HCT116 (cell line): ENCODE measurements around the gene OR4C3. TPM values are rescaled to one million over a fixed set of nuclear protein-coding genes. Genes with fewer than 3 reads are reported as not detected.
"Not testable (repeated sequence)": the region's sequence is repeated elsewhere in the genome, so short reads cannot be mapped to it uniquely, and the experiment has no call there.

Source experiments
- ATAC-seq: fragments of 200-7000 bp; cut with Tn5 transposase; 2 replicates; pipeline ENCODE4 v1.9.1; 2020; ENCODE audit warnings: mild to moderate bottlenecking, moderate library complexity
- BruUV-seq: library from RNA; stranded (reverse); fragments of 400-500 nt; replicated peaks from 2 replicates; lab custom pipeline; 2021; lab: Mats Ljungman, UMichigan
- CTCF ChIA-PET: fragments of 300-600 bp; sonication (Branson Sonifier 250); formaldehyde crosslinking; loops from one replicate; lab custom pipeline; 2021; ENCODE audit warnings: antibody characterized with exemption; lab: Charles Lee
- POLR2A ChIA-PET: fragments of 300-600, 350-600 bp; sonication (Branson Sonifier 250); formaldehyde crosslinking; loops from one replicate; lab custom pipeline; 2021; ENCODE audit warnings: antibody characterized with exemption; lab: Charles Lee
- RAD21 ChIA-PET, 2 experiments: fragments of 300-600 bp; sonication (Branson Sonifier 250); formaldehyde crosslinking; loops; one replicate each; lab custom pipeline; 2023; ENCODE audit warnings: low total read pairs in 2 of 2; ENCODE audit not compliant: uncharacterized antibody in 2 of 2, unreplicated experiment in 2 of 2, low non-redundant PET in 1 of 2; lab: Charles Lee
- DNase-seq: peaks from one replicate; pipeline ENCODE4 v3.0.0-alpha.2; 2010; ENCODE audit warnings: low read depth, low spot score
- H2AFZ ChIP-seq: fragments of 200-600 bp; shearing (Covaris generic), sonication (generic); 2 replicates; pipeline ENCODE4 v1.6.1; 2017; ENCODE audit warnings: low read depth, mixed run types, mixed read lengths, antibody characterized with exemption, low read length; ENCODE audit not compliant: poor library complexity, severe bottlenecking
- H3K27ac ChIP-seq: 2 replicates; pipeline ENCODE4 v1.5.1; 2012; ENCODE audit warnings: low read depth, low read length
- H3K27me3 ChIP-seq: fragments of 200-600 bp; sonication (generic); 2 replicates; pipeline ENCODE4 v1.6.1; 2016; ENCODE audit warnings: mixed run types, low read length, mixed read lengths; ENCODE audit not compliant: insufficient read depth
- H3K36me3 ChIP-seq, 2 experiments: fragments of 200-500 bp in 1 of 2; fragments of 200-600 bp in 1 of 2; sonication (Bioruptor generic) in 1 of 2; sonication (generic) in 1 of 2; 2 replicates each; pipeline versions ENCODE4 v1.5.1 to v1.6.1; 2014 to 2016; ENCODE audit warnings: low read length in 2 of 2, inconsistent platforms in 1 of 2, mixed read lengths in 1 of 2, mixed run types in 1 of 2; ENCODE audit not compliant: insufficient read depth in 2 of 2, control insufficient read depth in 1 of 2
- H3K4me1 ChIP-seq, 2 experiments: fragments of 200-600 bp in 1 of 2; sonication (generic) in 1 of 2; 2 replicates each; pipeline versions ENCODE4 v1.5.1 to v1.6.1; 2012 to 2017; ENCODE audit warnings: low read length in 2 of 2, inconsistent platforms in 1 of 2, mild to moderate bottlenecking in 1 of 2, mixed read lengths in 1 of 2, mixed run types in 1 of 2, moderate library complexity in 1 of 2; ENCODE audit not compliant: insufficient read depth in 2 of 2, control insufficient read depth in 1 of 2
- H3K4me2 ChIP-seq: fragments of 200-600 bp; sonication (generic); 2 replicates; pipeline ENCODE4 v1.6.1; 2017; ENCODE audit warnings: mixed run types, low read length, mixed read lengths
- H3K4me3 ChIP-seq, 2 experiments: fragments of 200-600 bp in 1 of 2; sonication (generic) in 1 of 2; replicated peaks in 1 of 2; 2 replicates each; pipeline ENCODE4 v1.5.1; 2011 to 2016; ENCODE audit warnings: low read length in 2 of 2, control low read depth in 1 of 2, low read depth in 1 of 2, mild to moderate bottlenecking in 1 of 2, mixed read lengths in 1 of 2, mixed run types in 1 of 2
- H3K79me2 ChIP-seq: fragments of 200-600 bp; sonication (generic); 2 replicates; pipeline ENCODE4 v1.6.1; 2017; ENCODE audit warnings: mild to moderate bottlenecking, mixed run types, low read length, moderate library complexity, mixed read lengths; ENCODE audit not compliant: insufficient read depth
- H3K9ac ChIP-seq: fragments of 200-600 bp; sonication (generic); 2 replicates; pipeline ENCODE4 v1.6.1; 2016; ENCODE audit warnings: low read length, mixed read lengths
- H3K9me2 ChIP-seq: fragments of 200-600 bp; sonication (generic), shearing (Covaris generic); 2 replicates; pipeline ENCODE4 v1.6.1; 2017; ENCODE audit warnings: mixed run types, mild to moderate bottlenecking, moderate library complexity; ENCODE audit not compliant: insufficient read depth
- H3K9me3 ChIP-seq, 2 experiments: fragments of 200-500 bp in 1 of 2; fragments of 200-600 bp in 1 of 2; sonication (Bioruptor generic) in 1 of 2; sonication (generic) in 1 of 2; 2 replicates each; pipeline ENCODE4 v1.6.1; 2014 to 2017; ENCODE audit warnings: low read length in 2 of 2, mixed read lengths in 2 of 2, inconsistent platforms in 1 of 2, low read depth in 1 of 2, mild to moderate bottlenecking in 1 of 2, mixed run types in 1 of 2, moderate library complexity in 1 of 2; ENCODE audit not compliant: control insufficient read depth in 1 of 2, insufficient read depth in 1 of 2
- H4K20me1 ChIP-seq: fragments of 200-600 bp; sonication (generic), shearing (Covaris generic); 2 replicates; pipeline ENCODE4 v1.6.1; 2017; ENCODE audit warnings: mixed run types, mild to moderate bottlenecking, moderate library complexity; ENCODE audit not compliant: insufficient read depth
- ATF3 ChIP-seq: IDR thresholded peaks from 2 replicates; pipeline ENCODE4 v1.6.1; 2012
- CTCF ChIP-seq, 3 experiments: fragments of 200-600 bp in 1 of 3; sonication (generic) in 1 of 3; IDR thresholded peaks in 2 of 3; conservative IDR thresholded peaks in 1 of 3; 2 replicates each; pipeline ENCODE4 v1.5.1; 2012 to 2017; ENCODE audit warnings: low read depth in 2 of 3, low read length in 2 of 3, antibody characterized with exemption in 1 of 3, borderline replicate concordance in 1 of 3, control low read depth in 1 of 3, mild to moderate bottlenecking in 1 of 3, mixed read lengths in 1 of 3, mixed run types in 1 of 3, moderate library complexity in 1 of 3; ENCODE audit not compliant: insufficient read depth in 1 of 3
- EGR1 ChIP-seq: IDR thresholded peaks from 2 replicates; pipeline ENCODE4 v1.6.1; 2012; ENCODE audit warnings: low read depth
- ELF1 ChIP-seq: IDR thresholded peaks from 2 replicates; pipeline ENCODE4 v1.6.1; 2012; ENCODE audit warnings: low read depth, borderline replicate concordance
- EZH2 ChIP-seq: fragments of 200-600 bp; sonication (generic); IDR thresholded peaks from 2 replicates; pipeline ENCODE4 v1.6.1; 2017; ENCODE audit warnings: antibody characterized with exemption, mixed run types
- EZH2phosphoT487 ChIP-seq: fragments of 200-600 bp; IDR thresholded peaks from 2 replicates; pipeline ENCODE4 v1.6.1; 2018; ENCODE audit warnings: antibody characterized with exemption, borderline replicate concordance
- FOSL1 ChIP-seq: IDR thresholded peaks from 2 replicates; pipeline ENCODE4 v1.6.1; 2012; ENCODE audit warnings: low read depth
- JUND ChIP-seq: IDR thresholded peaks from 2 replicates; pipeline ENCODE4 v1.6.1; 2012
- MAX ChIP-seq: IDR thresholded peaks from 2 replicates; pipeline ENCODE4 v1.6.1; 2012
- POLR2A ChIP-seq: IDR thresholded peaks from 2 replicates; pipeline ENCODE4 v1.7.0; 2011; ENCODE audit warnings: borderline replicate concordance; ENCODE audit not compliant: insufficient read depth, insufficient read length; ENCODE audit errors: extremely low read depth
- POLR2AphosphoS5 ChIP-seq: IDR thresholded peaks from 2 replicates; pipeline ENCODE4 v1.6.1; 2011; ENCODE audit warnings: mild to moderate bottlenecking, low read depth, low read length, moderate library complexity
- RAD21 ChIP-seq: IDR thresholded peaks from 2 replicates; pipeline ENCODE4 v1.6.1; 2012; ENCODE audit warnings: low read depth, mild to moderate bottlenecking
- SIN3A ChIP-seq: IDR thresholded peaks from 2 replicates; pipeline ENCODE4 v1.6.1; 2012; ENCODE audit warnings: low read depth
- TCF7L2 ChIP-seq: IDR thresholded peaks from 2 replicates; pipeline ENCODE4 v1.7.0; 2011; ENCODE audit warnings: borderline replicate concordance, inconsistent platforms; ENCODE audit not compliant: insufficient read depth, insufficient read length; ENCODE audit errors: extremely low read depth
- YY1 ChIP-seq: IDR thresholded peaks from 2 replicates; pipeline ENCODE4 v1.6.1; 2011; ENCODE audit warnings: low read length, low read depth, moderate library complexity, mild to moderate bottlenecking; ENCODE audit not compliant: insufficient replicate concordance; ENCODE audit errors: extremely low read depth
- ZFX ChIP-seq: fragments of 450-650 bp; IDR thresholded peaks from 2 replicates; pipeline ENCODE4 v1.6.1; 2017
- ZNF274 ChIP-seq: fragments of 200-500 bp; sonication (Bioruptor generic); IDR thresholded peaks from 2 replicates; pipeline ENCODE4 v1.6.1; 2014; ENCODE audit warnings: mild to moderate bottlenecking, low read depth, low read length, inconsistent platforms
- intact Hi-C: fragments of 100-400 bp; cut with micrococcal nuclease; formaldehyde crosslinking; loops from 2 replicates; pipeline ENCODE4 v1.10.0; 2022
- total RNA-seq: library from RNA; stranded (reverse); gene quantifications from one replicate; pipeline ENCODE4 v1.2.1, GENCODE V29; 2021; ENCODE audit not compliant: unreplicated experiment

Gene OR4C3
- total RNA-seq, 1 experiment from 2014 or later, result not detected

- ATAC-seq, result no peak
- no peak overlapping the region for H2AFZ ChIP-seq
- no peaks in the 10 kb centered on the region for H4K20me1 ChIP-seq
- H3K9me2 ChIP-seq, result no peaks in the 10 kb centered on the region
- H3K27me3 ChIP-seq, result no peaks in the 10 kb centered on the region
- BruUV-seq, result no TSS peak
- CTCF ChIA-PET, result no interaction called here
- RAD21 ChIA-PET, result no interaction called here
- no peak overlapping the region for H3K9ac ChIP-seq
- no peak overlapping the region for H3K4me2 ChIP-seq
- H3K4me1 ChIP-seq, result no peaks in the 10 kb centered on the region
- TF ChIP-seq ELF1, result no peak
- no peak for TF ChIP-seq RAD21
- no peak for TF ChIP-seq CTCF (IDR thresholded peaks at IDR 0.05 in 2 of 3, conservative IDR thresholded peaks at IDR 0.05 in 1 of 3; ENCODE audit: borderline replicate concordance in 1 of 3, insufficient read depth in 1 of 3, low read depth in 2 of 3, low read length in 2 of 3)
- TF ChIP-seq ATF3, result no peak
- no peak for TF ChIP-seq YY1
- no peak for TF ChIP-seq EGR1
- TF ChIP-seq ZFX, result no peak
- TF ChIP-seq EZH2, result no peak
- no peak for TF ChIP-seq EZH2phosphoT487
- no peak for TF ChIP-seq MAX
- no peak for TF ChIP-seq POLR2AphosphoS5
- no peak for TF ChIP-seq ZNF274
- TF ChIP-seq POLR2A, result no peak
- TF ChIP-seq SIN3A, result no peak
- no peak for TF ChIP-seq JUND
- no peak for TF ChIP-seq TCF7L2
- TF ChIP-seq FOSL1, result no peak
- H3K79me2 ChIP-seq, result no peaks in the 10 kb centered on the region
- no peak overlapping the region for H3K4me3 ChIP-seq
- no peak for DNase-seq
- no peaks in the 10 kb centered on the region for H3K9me3 ChIP-seq
- no peaks in the 10 kb centered on the region for H3K36me3 ChIP-seq
- intact Hi-C loops, result no loop called here
- H3K27ac ChIP-seq, result no peak overlapping the region
- POLR2A ChIA-PET, result no interaction called here
Observed at GRCh38 chr11:48341466-48341865, 16.7 kb downstream of the OR4C3 start.

GRCh38 chr11:48342505-48342904 lies 17.8 kb downstream of the OR4C3 start:
- H3K4me3 ChIP-seq, H3K79me2 ChIP-seq, H3K9me2 ChIP-seq, BruUV-seq, H3K4me1 ChIP-seq, intact Hi-C loops, H3K4me2 ChIP-seq, H3K9me3 ChIP-seq, H4K20me1 ChIP-seq, H3K36me3 ChIP-seq, CTCF ChIA-PET, POLR2A ChIA-PET, H3K27me3 ChIP-seq, ATAC-seq, H3K9ac ChIP-seq, RAD21 ChIA-PET, H2AFZ ChIP-seq, DNase-seq, H3K27ac ChIP-seq: not testable (repeated sequence)
